Stomach smooth muscle (tissue), 2 donors: Measurements from ENCODE around the gene PNMA6F.
"Not testable (repeated sequence)": the region's sequence is repeated elsewhere in the genome, so short reads cannot be mapped to it uniquely, and the experiment has no call there.

Experiments
- H3K27ac ChIP-seq: one replicate; pipeline ENCODE4 v1.7.0; 2013; ENCODE audit warnings: mild to moderate bottlenecking, low read length, inconsistent platforms
- H3K27me3 ChIP-seq, 2 donors: one replicate each; pipeline ENCODE4 v1.7.0; 2013; ENCODE audit warnings: low read length in 2 of 2; ENCODE audit not compliant: insufficient read depth in 2 of 2, control insufficient read depth in 1 of 2
- H3K36me3 ChIP-seq, 2 donors: one replicate each; pipeline ENCODE4 v1.7.0; 2013; ENCODE audit warnings: low read length in 2 of 2; ENCODE audit not compliant: control insufficient read depth in 2 of 2, insufficient read depth in 2 of 2
- H3K4me1 ChIP-seq: one replicate; pipeline ENCODE4 v1.7.0; 2013; ENCODE audit warnings: low read length; ENCODE audit not compliant: control insufficient read depth, insufficient read depth
- H3K4me3 ChIP-seq, 2 donors: one replicate each; pipeline ENCODE4 v1.7.0; 2013; ENCODE audit warnings: low read length in 2 of 2
- H3K9ac ChIP-seq, 2 donors: one replicate each; pipeline ENCODE4 v1.7.0; 2013; ENCODE audit warnings: low read length in 2 of 2, mild to moderate bottlenecking in 1 of 2
- H3K9me3 ChIP-seq, 2 donors: one replicate each; pipeline ENCODE4 v1.7.0; 2013; ENCODE audit warnings: low read length in 2 of 2; ENCODE audit not compliant: control insufficient read depth in 2 of 2
- donor health status: healthy.
- donor health status: Pancreatic carcinoma.

The PNMA6F gene

DNA sequence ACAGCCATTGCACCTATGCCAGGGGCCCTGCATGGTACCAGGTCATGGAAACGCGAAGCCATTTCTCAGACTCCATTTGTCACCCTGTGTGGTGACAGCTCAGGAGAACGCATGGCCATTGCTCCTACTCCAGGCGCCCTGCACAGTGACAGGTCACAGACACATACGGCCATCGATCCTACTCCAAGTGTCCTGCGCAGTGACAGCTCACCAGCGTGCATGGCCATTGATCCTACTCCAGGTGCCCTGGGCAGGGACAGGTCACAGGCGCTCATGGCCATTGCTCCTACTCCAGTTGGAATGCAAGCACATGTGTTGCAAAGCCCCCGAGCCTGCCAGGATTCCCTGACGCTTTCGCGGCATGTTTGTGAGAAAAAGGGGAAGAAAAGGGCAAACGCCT is 45.5 kb downstream of the PNMA6F start:
- H3K9me3 ChIP-seq, H3K27me3 ChIP-seq, H3K27ac ChIP-seq, H3K36me3 ChIP-seq, H3K4me3 ChIP-seq, H3K4me1 ChIP-seq, H3K9ac ChIP-seq: not testable (repeated sequence)

DNA sequence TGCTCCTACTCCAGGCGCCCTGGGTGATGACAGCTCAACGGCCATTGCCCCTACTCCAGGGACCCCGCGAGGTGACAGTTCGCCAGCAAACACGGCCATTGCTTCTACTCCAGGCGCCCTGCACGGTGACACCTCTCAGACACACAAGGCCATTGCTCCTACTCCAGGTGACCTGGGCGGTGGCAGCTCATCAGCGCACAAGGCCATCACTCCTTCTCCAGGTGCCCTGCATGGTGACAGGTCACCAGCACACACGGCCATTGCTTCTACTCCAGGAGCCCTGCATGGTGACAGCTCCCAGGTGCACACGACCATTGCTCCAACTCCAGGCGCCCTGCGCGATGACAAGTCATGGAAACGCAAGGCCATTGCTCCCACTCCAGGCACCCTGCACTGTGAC is 46.1 kb downstream of the PNMA6F start:
- not testable (repeated sequence) for H3K9ac ChIP-seq

DNA sequence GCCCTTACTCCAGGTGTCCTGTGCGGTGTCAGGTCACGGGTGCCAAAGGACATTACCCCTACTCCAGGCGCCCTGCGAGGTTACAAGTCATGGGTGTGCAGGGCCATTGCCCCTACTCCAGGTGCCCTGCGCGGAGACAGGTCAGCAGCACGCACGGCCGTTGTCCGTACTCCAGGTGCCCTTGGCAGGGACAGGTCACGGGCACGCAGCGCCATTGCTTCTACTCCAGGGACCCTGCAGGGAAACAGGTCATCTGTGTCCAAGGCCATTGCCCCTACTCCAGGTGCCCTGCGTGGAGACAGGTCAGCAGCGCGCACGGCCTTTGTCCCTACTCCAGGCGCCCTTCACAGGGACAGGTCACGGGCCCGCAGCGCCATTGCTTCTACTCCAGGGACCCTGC is 49.0 kb downstream of the PNMA6F start:
- not testable (repeated sequence) for H3K4me1 ChIP-seq, H3K9ac ChIP-seq, H3K4me3 ChIP-seq, H3K9me3 ChIP-seq, H3K36me3 ChIP-seq, H3K27ac ChIP-seq, H3K27me3 ChIP-seq

More for the DNA sequence above, 46.1 kb downstream of the PNMA6F start:
- H3K4me1 ChIP-seq, H3K36me3 ChIP-seq, H3K4me3 ChIP-seq, H3K27me3 ChIP-seq, H3K27ac ChIP-seq, H3K9me3 ChIP-seq: not testable (repeated sequence)

DNA sequence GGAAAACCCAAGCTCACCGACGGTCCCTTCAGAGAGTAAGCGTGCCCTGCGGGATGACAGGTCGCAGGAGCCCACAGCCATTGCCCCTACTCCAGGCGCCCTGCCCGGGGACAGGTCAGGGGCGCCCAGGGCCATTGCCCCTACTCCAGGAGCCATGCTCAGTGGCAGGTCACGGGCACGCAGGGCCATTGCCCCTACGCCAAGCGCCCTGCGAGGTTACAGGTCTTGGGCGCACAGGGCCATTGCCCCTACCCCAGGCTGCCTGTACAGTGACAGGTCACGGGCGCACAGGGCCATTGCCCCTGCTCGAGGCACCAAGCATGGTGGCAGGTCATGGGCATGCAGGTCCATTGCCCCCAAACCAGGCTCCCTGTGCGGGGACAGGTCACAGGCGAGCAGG is 49.5 kb downstream of the PNMA6F start:
- H3K9ac ChIP-seq, H3K9me3 ChIP-seq, H3K27me3 ChIP-seq, H3K36me3 ChIP-seq, H3K4me1 ChIP-seq, H3K27ac ChIP-seq, H3K4me3 ChIP-seq: not testable (repeated sequence)
